ENCODE data around the gene SZRD1.

The SZRD1 gene

DNA sequence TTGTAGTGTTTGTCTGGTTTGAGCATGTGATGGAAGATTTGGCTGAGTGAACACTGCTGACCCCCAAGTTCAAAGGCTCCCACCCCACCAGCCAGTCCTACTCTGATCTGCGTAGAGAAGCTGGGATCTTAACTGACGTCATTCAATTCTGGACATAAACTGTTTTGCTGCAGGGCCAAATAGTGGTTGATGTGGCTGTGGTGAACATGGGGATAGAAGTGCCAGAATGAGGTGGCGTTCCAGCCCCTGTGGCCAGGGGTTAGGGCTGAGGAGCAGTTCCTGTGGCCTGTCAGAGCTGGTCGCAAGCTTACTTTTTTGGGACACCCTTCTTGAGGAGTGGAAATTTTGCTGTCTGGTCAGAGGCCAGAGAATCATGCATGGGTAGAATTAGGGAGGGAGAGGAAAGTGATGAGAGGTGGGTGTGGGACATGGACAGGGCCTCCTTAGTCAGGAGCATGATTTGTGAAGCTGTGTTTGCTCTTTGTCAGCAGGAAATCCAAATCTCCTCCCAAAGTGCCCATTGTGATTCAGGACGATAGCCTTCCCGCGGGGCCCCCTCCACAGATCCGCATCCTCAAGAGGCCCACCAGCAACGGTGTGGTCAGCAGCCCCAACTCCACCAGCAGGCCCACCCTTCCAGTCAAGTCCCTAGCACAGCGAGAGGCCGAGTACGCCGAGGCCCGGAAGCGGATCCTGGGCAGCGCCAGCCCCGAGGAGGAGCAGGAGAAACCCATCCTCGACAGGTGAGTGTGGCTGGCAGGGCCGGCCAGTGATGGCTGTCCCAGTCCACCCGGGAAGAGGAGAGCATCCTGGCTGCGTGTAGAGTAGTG, 25.9 kb downstream of the SZRD1 start:
- ChIA-PET POLR2A (interaction anchor here (0.9 kb wide), 1 partner anchor 18 kb away, joined by 3 read pairs; no protein-coding TSS in a partner anchor), CTCF (no interaction called here)
- TF ChIP-seq, protein P1, sequence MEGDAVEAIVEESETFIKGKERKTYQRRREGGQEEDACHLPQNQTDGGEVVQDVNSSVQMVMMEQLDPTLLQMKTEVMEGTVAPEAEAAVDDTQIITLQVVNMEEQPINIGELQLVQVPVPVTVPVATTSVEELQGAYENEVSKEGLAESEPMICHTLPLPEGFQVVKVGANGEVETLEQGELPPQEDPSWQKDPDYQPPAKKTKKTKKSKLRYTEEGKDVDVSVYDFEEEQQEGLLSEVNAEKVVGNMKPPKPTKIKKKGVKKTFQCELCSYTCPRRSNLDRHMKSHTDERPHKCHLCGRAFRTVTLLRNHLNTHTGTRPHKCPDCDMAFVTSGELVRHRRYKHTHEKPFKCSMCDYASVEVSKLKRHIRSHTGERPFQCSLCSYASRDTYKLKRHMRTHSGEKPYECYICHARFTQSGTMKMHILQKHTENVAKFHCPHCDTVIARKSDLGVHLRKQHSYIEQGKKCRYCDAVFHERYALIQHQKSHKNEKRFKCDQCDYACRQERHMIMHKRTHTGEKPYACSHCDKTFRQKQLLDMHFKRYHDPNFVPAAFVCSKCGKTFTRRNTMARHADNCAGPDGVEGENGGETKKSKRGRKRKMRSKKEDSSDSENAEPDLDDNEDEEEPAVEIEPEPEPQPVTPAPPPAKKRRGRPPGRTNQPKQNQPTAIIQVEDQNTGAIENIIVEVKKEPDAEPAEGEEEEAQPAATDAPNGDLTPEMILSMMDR (IDR thresholded peaks at IDR 0.05; ENCODE audit: insufficient read depth, low read length, missing control alignments): no peak
- H3K4me3 ChIP-seq (ENCODE audit: low read depth, low read length): no peak overlapping the region
- DNase-seq (ENCODE audit: low read depth, low spot score): no peak

DNA sequence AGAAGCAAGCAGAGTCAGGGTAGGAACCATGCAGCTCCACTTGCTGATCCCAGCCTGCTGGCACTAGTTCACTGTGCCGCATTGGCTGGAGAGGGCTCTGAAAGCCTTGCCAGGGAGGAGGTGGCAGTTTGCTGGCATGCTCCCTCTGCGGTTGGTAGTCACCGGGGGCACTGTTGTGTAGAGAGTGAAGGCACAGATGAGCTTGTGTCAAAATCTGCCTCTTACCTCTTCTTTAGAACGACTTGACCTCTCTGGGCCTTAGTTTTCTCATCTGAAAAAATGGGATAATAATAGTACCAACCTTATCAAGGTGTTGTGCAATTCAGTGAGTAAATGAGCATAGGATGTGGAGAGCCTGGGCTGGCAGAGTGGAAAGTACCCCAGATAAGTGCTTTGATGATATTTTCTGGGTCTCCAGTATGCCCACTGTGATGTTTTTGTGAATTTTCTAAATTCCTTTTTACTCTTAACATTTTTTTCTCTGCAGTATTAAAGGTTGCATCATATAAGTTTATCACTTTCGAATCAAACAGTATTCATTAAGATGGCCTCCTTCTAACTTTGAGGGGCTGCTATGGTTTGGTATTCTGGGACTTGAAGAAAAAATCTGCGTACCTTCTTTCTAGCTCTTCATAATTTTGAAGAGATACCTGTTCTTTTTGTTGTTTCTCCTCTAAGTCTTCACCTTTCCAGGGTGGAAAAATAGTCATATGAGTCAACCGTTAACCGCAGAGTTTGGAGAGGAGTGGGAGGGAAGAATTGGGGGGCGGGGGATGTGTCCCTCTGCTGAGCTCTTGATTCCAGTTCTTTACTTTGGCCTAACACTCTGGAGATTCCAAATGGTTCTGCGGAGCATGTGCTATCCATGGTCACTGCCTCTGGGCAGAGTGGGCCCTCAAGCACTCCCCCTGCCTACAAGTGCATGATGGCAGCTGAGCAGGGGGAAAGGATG, 26.8 kb downstream of the SZRD1 start:
- no peak for DNase-seq (ENCODE audit: low read depth, low spot score)
- ChIA-PET CTCF (interaction anchor here (0.8 to 1.6 kb wide), 3 partner anchors 11 to 46 kb away, joined by 3 to 6 read pairs (median 3); partner anchors contain the start of gene NECAP2), POLR2A (no interaction called here)
- H3K4me3 ChIP-seq (ENCODE audit: low read depth, low read length): no peak overlapping the region
- TF ChIP-seq, protein P1 (IDR thresholded peaks at IDR 0.05; ENCODE audit: insufficient read depth, low read length, missing control alignments): no peak

DNA sequence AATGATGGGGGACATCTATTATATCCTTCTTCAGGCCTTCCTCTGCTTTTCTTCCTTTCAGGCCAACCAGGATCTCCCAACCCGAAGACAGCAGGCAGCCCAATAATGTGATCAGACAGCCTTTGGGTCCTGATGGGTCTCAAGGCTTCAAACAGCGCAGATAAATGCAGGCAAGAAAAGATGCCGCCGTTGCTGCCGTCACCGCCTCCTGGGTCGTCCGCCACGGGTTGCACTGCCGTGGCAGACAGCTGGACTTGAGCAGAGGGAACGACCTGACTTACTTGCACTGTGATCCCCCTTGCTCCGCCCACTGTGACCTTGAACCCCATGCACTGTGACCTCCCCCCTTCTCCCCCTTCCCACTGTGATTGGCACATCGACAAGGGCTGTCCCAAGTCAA, 27.9 kb downstream of the SZRD1 start:
- ChIA-PET POLR2A (no interaction called here), CTCF (interaction anchor here (1.6 kb wide), 1 partner anchor 45 kb away, joined by 6 read pairs; the partner anchor contains the start of gene NECAP2)
- H3K4me3 ChIP-seq (ENCODE audit: low read depth, low read length): no peak overlapping the region
- no peak for DNase-seq (ENCODE audit: low read depth, low spot score)
- TF ChIP-seq, protein P1 (IDR thresholded peaks at IDR 0.05; ENCODE audit: insufficient read depth, low read length, missing control alignments): no peak

DNA sequence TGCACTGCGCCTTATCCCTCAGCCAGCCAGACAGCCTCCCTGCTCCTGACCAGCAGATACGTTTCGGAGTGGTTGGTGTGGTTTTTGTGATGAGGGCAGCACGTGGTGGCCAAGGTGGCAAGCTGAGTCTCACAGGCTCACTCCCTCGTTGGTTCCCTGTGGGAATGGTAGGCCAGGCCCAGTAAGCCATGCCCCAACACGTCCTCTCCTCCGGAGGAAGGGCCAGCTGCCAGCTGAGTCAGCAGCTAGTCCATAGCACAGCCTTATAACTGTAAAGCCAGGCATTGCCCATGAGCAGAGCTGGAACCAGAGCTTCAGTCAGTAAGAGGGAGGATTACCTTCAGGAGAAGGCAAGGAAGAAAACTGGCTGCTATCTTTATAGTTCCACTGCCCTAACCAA, 29.5 kb downstream of the SZRD1 start:
- H3K4me3 ChIP-seq (ENCODE audit: low read depth, low read length): no peak overlapping the region
- DNase-seq (ENCODE audit: low read depth, low spot score): peak; percentile 23
- TF ChIP-seq, protein P1 (IDR thresholded peaks at IDR 0.05; ENCODE audit: insufficient read depth, low read length, missing control alignments): no peak
- ChIA-PET POLR2A (no interaction called here), CTCF (interaction anchor here (1.8 kb wide), 1 partner anchor 44 kb away, joined by 8 read pairs; the partner anchor contains the start of gene NECAP2)

DNA sequence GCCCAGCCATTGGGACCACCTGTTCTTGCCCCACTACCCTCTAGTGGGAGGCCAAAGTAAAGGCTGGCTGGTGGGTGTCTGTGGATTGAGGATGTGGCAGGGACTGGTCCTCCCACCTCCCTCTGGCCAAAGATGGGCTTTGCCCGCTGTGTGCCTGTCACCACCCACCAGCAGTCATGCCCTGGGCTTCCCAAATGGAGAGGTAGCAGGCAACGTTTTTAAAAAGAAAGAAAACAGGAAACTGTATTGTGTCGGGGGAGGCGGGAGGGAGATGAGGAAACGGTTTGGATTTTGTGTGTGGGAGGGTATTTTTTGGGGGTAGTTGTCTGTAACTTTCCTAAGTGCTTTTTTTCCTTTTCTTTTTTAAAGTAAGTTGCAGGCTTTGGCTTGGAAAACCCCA, 30.1 kb downstream of the SZRD1 start:
- POLR2A ChIA-PET: no interaction called here
- CTCF ChIA-PET: interaction anchor here (1.8 kb wide), 1 partner anchor 43 kb away, joined by 8 read pairs; the partner anchor contains the start of gene NECAP2

More for the DNA sequence above, 30.1 kb downstream of the SZRD1 start:
- no peak for DNase-seq (ENCODE audit: low read depth, low spot score)
- no peak overlapping the region for H3K4me3 ChIP-seq (ENCODE audit: low read depth, low read length)
- TF ChIP-seq, protein P1 (IDR thresholded peaks at IDR 0.05; ENCODE audit: insufficient read depth, low read length, missing control alignments): no peak
